Stimulated activated CD4-positive, alpha-beta T cell treated with anti-CD3 and anti-CD28 coated beads, Interleukin-15, amount 100 ng/mL, for 48 hours (primary cell): ENCODE measurements around the gene CGN.
"Not testable (repeated sequence)": the region's sequence is repeated elsewhere in the genome, so short reads cannot be mapped to it uniquely, and the experiment has no call there.

Experiments
- DNase-seq, 2 donors: peaks; one replicate each; pipeline ENCODE4 v3.0.0-alpha.2; 2020; ENCODE audit warnings: low read depth in 2 of 2

CGN gene

DNA sequence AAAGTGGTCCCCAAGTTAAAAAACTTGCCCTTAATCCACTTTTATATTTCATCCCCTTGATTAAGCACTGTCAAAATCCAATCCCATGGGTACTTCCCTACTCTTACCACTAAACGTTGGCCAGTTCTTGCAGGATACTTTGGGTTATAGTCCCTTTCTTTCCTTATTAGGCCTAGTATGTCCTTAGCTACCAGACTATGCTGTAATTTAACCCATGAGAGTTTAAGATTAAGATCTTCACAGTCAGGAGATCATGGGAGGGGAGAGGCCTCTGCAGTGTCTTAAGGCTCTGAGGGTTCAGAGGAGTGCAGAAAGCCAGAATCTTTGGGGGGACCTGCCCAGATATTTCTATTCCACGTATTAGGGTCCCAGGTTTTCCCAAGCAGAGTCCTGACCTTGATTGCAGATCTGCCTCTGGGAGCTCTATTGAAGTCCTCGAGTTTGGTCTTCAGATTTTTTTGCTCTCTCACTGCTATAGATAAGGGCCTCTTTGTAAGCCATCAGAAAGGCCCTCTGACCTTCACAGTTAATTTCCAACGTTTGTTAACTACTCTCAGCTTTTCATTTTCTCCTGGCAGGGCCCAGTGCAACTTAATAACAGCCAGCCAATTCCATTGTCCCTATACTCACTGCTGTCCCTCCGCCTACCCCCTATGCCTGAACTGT, 9.0 kb upstream of the CGN start:
- DNase-seq, result no peak

- no peak for DNase-seq
These were observed 8.1 kb upstream of the CGN start for GRCh38 chr1:151502859-151503780.

DNA sequence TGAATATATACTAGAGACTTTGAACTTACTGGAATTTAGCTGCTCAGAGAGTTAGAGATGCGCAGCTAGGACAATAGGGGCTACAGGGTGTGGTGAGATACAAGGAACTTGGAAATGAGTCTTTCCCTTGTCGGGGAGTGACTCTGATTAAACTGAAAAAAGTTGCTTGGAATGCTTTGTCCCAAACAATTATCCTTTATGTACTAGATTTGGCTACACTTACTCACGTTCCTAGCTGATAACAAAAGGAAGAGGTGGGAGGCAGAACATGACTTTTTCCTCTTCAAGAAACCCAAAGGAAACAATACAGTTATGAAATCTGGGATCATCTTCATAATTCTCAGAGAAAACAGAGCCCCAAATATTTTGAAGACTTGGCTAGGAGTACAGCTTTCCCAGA, 6.9 kb upstream of the CGN start:
- DNase-seq, result no peak

DNA sequence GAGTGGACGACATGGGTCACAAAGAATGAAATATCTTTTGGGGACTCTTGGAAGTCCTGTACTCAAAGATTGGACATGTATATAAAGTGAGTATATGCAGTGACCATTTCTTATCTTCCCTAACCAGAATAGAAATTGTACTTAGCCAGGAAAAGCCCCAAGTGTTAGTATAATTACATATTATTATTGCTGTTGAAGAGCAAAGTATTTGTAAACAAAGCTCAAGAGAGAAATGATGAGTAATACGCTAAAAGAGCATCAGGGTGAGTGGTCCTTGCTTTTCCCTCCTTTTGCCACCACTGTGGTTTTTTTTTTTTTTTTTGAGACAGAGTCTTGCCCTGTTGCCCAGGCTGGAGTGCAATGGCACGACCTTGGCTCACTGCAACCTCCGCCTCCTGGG, 6.4 kb upstream of the CGN start:
- no peak for DNase-seq

DNA sequence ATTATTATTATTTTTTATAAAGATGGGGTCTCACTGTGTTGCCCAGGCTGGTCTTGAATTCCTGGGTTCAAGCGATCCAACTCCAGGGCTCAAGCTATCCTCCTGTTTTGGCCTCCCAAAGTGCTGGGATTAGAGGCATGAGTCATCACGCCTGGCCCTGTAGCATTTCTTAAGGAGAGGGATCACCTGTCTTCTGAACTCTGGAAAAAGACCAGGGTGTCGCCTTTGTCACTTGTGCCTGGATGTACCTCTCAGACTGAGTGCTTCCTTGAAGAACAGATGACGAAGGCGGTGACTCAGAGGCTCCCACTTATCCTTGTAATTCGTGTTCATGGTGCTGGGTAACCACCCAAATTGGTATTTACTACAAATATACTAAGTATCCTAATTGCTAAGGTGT, 2.4 kb upstream of the CGN start:
- no peak for DNase-seq

GRCh38 chr1:151509350-151510019, 1.7 kb upstream of the CGN start:
- no peak for DNase-seq

- DNase-seq, result no peak
These were observed 1.2 kb upstream of the CGN start for GRCh38 chr1:151510020-151510405.

DNA sequence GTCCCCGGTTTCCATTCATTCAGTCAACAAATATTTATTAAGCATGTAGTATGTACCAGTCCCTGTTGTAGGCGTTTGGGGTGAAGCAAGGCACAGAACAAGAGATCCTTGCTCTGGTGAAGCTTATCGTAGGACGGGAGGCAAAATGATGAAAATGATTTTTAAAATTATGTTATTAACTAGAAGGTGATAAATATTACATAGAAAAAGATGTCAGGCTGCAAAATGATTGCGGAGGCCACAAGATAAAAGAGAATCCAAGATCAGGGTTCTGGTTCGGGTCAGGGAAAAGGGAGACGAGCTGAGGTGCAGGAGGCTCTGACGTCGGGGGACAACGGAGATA, 602 bp upstream of the CGN start:
- no peak for DNase-seq

DNA sequence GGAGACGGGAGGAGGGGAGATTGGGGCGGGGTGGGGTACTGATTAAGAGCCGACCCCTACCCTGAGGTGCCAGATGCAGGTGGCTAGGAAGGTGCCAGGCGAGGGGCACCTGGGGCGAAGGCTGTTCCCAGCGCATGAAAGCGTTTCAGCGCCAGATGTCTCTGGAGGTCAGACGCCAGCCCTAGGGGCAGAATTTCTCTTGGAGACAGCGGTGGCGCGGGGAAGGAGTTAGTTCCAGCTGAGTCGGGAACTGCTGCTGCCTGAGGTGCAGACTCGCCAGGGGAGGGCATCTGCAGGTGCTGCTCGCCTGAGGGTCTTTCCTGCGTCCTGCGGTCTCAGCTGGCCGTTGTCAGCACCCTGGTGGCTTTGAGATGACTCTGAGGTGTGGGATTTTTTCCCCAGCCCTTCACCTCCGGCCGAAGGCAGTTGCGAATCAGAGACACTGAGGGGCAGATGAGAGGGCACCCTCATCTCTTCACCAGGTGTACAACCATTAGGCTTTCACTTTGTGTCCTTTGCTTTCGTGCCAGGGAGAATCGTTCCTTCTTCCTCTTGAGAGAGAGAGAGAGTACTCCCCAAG, 539 bp downstream of the CGN start:
- no peak for DNase-seq

- no peak for DNase-seq
These were observed 1.1 kb downstream of the CGN start for GRCh38 chr1:151512326-151512725.

DNA sequence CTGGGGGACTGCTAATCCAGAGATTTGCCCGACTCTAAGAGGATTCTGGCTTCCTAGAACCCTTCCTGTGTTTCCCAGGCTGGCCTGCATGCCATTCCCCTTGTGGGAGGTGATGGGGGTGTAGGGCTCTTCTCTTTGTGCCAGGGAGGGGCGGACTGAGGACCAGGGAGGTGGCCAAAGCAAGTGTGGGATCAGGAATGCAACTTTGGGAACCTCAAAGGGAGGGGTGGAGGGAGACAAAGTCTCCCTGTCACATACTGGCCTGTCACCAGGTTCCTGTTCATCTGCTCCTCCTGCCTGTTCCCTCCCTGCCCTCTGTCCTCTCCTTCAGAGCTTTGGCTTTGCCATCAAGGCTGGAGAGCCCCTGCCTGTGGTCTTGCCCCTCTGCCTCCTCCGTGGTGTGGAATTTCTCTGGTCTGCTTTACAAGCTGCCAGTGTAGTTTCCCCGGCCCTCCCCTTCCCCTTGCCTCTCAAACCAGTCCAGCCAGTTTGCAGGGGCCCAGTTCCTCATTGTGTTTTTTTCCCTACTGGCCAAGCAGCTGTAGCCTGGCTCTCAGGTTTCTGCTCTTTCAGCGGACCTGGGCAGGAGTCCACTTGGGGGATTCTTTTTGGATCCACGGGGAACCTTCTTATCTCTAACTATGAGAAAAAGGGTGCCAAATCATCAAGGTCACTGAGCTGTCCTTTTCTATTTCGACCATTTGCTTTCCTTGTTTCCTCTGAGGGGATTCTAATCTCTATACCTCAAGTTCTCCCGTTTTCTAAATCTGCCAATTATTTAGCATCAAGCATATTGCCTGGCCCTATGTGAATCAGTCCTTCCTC, 1.8 kb downstream of the CGN start:
- DNase-seq, result no peak

GRCh38 chr1:151513626-151514121, 2.5 kb downstream of the CGN start:
- peak in 1 of 2 donors; percentile 6 for DNase-seq

GRCh38 chr1:151514366-151514765, 3.2 kb downstream of the CGN start:
- no peak for DNase-seq

DNA sequence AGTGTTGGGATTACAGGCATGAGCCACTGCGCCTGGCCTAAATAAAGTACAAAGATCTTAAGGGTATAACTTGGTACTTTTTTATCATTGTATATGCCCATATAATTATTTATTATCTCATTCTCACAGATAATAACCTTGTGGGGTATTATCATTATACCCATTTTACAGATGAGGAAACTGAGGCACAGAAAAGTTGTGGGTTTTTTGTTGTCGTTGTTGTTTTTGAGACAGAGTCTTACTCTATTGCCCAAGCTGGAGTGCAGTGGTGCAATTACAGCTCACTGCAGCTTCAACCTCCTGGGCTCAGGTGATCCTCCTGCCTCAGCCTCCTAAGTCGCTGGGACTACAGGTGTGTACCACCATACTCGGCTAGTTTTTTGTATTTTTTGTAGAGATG, 4.1 kb downstream of the CGN start:
- DNase-seq, result no peak

DNA sequence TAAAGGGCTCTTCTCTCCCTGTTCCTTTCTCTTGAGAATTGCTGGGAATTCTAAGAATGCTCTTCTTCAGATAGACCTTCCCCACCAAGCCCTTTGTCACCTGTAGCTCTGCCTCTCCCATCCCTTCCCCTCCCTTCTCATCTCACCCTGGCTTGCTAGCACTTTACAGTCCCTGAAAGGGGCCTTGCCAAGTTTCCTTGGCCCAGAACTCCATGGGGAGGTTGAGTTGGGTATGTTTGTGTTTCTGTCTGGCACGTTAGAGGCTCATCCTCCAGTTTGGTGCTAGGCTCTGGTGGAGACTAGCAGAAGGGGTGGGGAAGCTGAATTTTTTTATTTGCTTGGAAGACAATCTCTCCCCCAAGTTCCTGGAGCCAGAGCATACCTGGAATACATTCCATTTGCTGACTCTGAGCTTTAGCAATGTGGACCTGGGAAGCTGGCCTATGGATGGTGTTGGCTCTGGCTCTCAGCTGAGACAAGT, 4.9 kb downstream of the CGN start:
- no peak for DNase-seq

GRCh38 chr1:151518431-151518830, 7.2 kb downstream of the CGN start:
- DNase-seq, result no peak

- no peak for DNase-seq
These were observed 7.7 kb downstream of the CGN start for GRCh38 chr1:151518936-151519335.

- no peak for DNase-seq
These were observed 8.5 kb downstream of the CGN start for GRCh38 chr1:151519667-151520066.

GRCh38 chr1:151520359-151520758, 9.2 kb downstream of the CGN start:
- DNase-seq, result no peak

- not testable (repeated sequence) for DNase-seq
These were observed 11.2 kb downstream of the CGN start for GRCh38 chr1:151522427-151522826.

DNA sequence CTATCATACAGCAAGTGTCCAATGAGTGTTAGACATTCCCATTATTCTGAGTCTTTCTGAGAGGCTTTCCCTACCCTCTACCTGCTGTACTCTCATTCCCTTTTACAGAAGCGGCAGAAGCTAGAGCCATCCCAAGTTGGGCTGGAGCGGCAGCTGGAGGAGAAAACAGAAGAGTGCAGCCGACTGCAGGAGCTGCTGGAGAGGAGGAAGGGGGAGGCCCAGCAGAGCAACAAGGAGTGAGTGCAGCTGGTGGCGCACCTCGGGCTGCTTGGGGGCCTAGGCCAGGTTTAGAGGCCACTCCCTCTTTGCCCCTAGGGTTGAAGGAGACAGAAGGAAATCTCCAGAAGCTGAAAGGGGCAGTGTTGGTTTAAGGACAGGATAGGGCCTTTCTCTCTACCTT, 12.1 kb downstream of the CGN start:
- no peak for DNase-seq
